KMS-11 (cell line): ENCODE measurements around the gene CCR6.

Experiments
- H2AFZ ChIP-seq: fragments of 200-600 bp; sonication (generic); 2 replicates; pipeline ENCODE4 v1.6.1; 2016; ENCODE audit warnings: antibody characterized with exemption, mixed run types, low read depth
- H3K27ac ChIP-seq: fragments of 200-600 bp; sonication (generic); 2 replicates; pipeline ENCODE4 v1.6.1; 2016; ENCODE audit warnings: mild to moderate bottlenecking, mixed run types
- H3K27me3 ChIP-seq: fragments of 200-600 bp; sonication (generic); 2 replicates; pipeline ENCODE4 v1.6.1; 2017; ENCODE audit warnings: mild to moderate bottlenecking, low read depth, mixed run types, moderate library complexity; ENCODE audit not compliant: insufficient read depth
- H3K36me3 ChIP-seq: fragments of 200-600 bp; sonication (generic); 2 replicates; pipeline ENCODE4 v1.6.1; 2017; ENCODE audit warnings: mild to moderate bottlenecking, mixed run types; ENCODE audit not compliant: insufficient read depth
- H3K4me1 ChIP-seq: fragments of 200-600 bp; sonication (generic); 2 replicates; pipeline ENCODE4 v1.6.1; 2016; ENCODE audit warnings: mild to moderate bottlenecking, low read depth, mixed run types; ENCODE audit not compliant: poor library complexity, severe bottlenecking
- H3K4me2 ChIP-seq: fragments of 200-600 bp; sonication (generic); 2 replicates; pipeline ENCODE4 v1.7.0; 2016; ENCODE audit warnings: mild to moderate bottlenecking, mixed run types
- H3K4me3 ChIP-seq: fragments of 200-600 bp; sonication (generic); IDR thresholded peaks from 2 replicates; pipeline ENCODE4 v1.6.1; 2017; ENCODE audit warnings: low read depth, low read length, mixed read lengths; ENCODE audit not compliant: insufficient read depth
- H3K79me2 ChIP-seq: fragments of 200-600 bp; sonication (generic); 2 replicates; pipeline ENCODE4 v1.6.1; 2016; ENCODE audit warnings: low read depth, mixed run types; ENCODE audit not compliant: insufficient read depth
- H3K9ac ChIP-seq: fragments of 200-600 bp; sonication (generic); 2 replicates; pipeline ENCODE4 v1.6.1; 2016; ENCODE audit warnings: mild to moderate bottlenecking, mixed run types
- H4K20me1 ChIP-seq: fragments of 200-600 bp; sonication (generic); 2 replicates; pipeline ENCODE4 v1.6.1; 2016; ENCODE audit warnings: mild to moderate bottlenecking, mixed run types; ENCODE audit not compliant: insufficient read depth
- CTCF ChIP-seq: fragments of 200-600 bp; sonication (generic); conservative IDR thresholded peaks from 2 replicates; pipeline ENCODE4 v1.6.1; 2017; ENCODE audit warnings: low read depth, mild to moderate bottlenecking, antibody characterized with exemption, low read length, moderate library complexity, mixed read lengths

Gene CCR6

GRCh38 chr6:167105060-167105459 lies 17.8 kb upstream of the CCR6 start:
- H3K9ac ChIP-seq, result no peak overlapping the region
- no peak overlapping the region for H3K4me2 ChIP-seq
- H3K4me3 ChIP-seq, result no peak overlapping the region
- peaks cover 15% of the 10 kb centered on the region for H3K4me1 ChIP-seq
- H2AFZ ChIP-seq, result no peak overlapping the region
- H3K79me2 ChIP-seq, result no peaks in the 10 kb centered on the region
- 0 out of 2 replicates have a peak, but pooled peaks cover 3% of the 10 kb centered on the region for H3K27me3 ChIP-seq
- H3K27ac ChIP-seq, result no peak overlapping the region
- no peaks in the 10 kb centered on the region for H3K36me3 ChIP-seq
- no peaks in the 10 kb centered on the region for H4K20me1 ChIP-seq
- no peak for TF ChIP-seq CTCF

- Histone ChIP-seq H3K9ac (no peak overlapping the region), H3K4me2 (no peak overlapping the region), H3K27ac (no peak overlapping the region), H2AFZ (no peak overlapping the region), H3K36me3 (no peaks in the 10 kb centered on the region), H4K20me1 (no peaks in the 10 kb centered on the region), H3K79me2 (no peaks in the 10 kb centered on the region), H3K27me3 (0 out of 2 replicates have a peak, but pooled peaks cover 3% of the 10 kb centered on the region), H3K4me3 (no peak overlapping the region), H3K4me1 (peaks cover 15% of the 10 kb centered on the region)
- no peak for TF ChIP-seq CTCF
These were observed 16.5 kb upstream of the CCR6 start for GRCh38 chr6:167106406-167106805.

GRCh38 chr6:167107787-167108186 lies 15.1 kb upstream of the CCR6 start:
- no peaks in the 10 kb centered on the region for H3K27me3 ChIP-seq
- no peak overlapping the region for H3K4me2 ChIP-seq
- no peak overlapping the region for H3K9ac ChIP-seq
- TF ChIP-seq CTCF, result no peak
- H3K79me2 ChIP-seq, result no peaks in the 10 kb centered on the region
- no peaks in the 10 kb centered on the region for H3K36me3 ChIP-seq
- peaks cover 11% of the 10 kb centered on the region for H3K4me1 ChIP-seq
- no peak overlapping the region for H2AFZ ChIP-seq
- H3K4me3 ChIP-seq, result no peak overlapping the region
- H4K20me1 ChIP-seq, result no peaks in the 10 kb centered on the region
- H3K27ac ChIP-seq, result no peak overlapping the region

GRCh38 chr6:167108278-167108677 lies 14.6 kb upstream of the CCR6 start:
- Histone ChIP-seq H3K4me3 (no peak overlapping the region), H3K27ac (no peak overlapping the region), H3K4me2 (no peak overlapping the region), H3K4me1 (peaks cover 6% of the 10 kb centered on the region), H3K36me3 (no peaks in the 10 kb centered on the region), H3K27me3 (no peaks in the 10 kb centered on the region), H3K9ac (no peak overlapping the region), H2AFZ (no peak overlapping the region), H4K20me1 (no peaks in the 10 kb centered on the region), H3K79me2 (no peaks in the 10 kb centered on the region)
- TF ChIP-seq CTCF, result no peak
